Stimulated activated CD4-positive, alpha-beta T cell treated with anti-CD3 and anti-CD28 coated beads, Interleukin-2, amount 100 ng/mL, for 48 hours (primary cell): ENCODE results near the gene STAC.
"Not testable (repeated sequence)": the region's sequence is repeated elsewhere in the genome, so short reads cannot be mapped to it uniquely, and the experiment has no call there.

ENCODE experiments used
- DNase-seq, 2 donors: peaks; one replicate each; pipeline ENCODE4 v3.0.0-alpha.2; 2020

STAC gene

DNA sequence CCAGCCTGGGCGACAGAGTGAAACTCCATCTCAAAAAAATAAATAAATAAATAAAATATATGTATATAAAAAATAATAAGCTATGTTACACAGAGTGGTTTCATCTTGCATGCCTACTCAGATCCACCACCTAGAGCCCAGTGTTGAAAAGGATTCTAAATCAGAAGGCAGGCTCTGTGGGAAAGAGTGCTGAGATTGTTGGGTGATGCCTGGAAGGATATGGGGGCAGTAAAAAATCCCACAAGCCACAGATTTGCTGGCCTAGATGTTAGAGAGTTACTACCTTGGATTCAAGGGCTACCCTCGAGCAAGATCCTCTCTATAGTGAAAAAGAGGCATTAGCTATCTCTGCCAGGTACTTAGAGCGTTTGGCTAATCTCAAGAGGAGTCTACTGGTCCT lies 144.3 kb downstream of the STAC start:
- no peak for DNase-seq

DNA sequence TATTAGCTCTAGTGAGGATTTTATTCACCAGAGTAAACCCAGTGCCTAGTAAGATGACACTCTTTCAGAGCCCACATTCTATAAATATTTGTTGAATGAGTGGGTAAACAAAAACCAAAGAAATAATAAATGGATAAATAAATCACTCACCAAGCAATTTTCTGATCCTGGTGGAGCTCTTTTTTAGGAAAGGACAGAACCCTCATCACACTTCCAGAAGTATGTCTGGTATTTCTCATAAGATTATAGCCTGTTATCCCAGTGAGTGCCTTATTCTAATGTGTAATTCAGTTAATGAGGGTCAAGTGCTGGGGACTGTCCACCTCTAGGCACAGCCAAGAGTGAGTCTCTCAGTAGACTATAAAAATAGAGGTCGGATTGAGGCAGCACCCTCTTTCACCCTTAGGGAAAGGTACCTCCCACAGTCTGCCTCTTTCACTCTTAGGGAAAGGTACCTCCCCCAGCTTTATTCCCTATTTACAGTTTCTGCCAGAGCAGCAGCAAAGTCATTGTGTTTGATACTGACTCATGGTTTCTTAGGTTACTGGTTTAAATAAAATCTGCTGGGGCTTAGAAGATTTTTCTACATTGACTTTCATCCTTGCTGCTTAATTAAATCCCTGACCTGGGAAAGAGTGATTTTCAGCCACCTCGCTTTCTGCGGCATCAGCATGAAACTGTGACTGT lies 145.0 kb downstream of the STAC start:
- no peak for DNase-seq

DNA sequence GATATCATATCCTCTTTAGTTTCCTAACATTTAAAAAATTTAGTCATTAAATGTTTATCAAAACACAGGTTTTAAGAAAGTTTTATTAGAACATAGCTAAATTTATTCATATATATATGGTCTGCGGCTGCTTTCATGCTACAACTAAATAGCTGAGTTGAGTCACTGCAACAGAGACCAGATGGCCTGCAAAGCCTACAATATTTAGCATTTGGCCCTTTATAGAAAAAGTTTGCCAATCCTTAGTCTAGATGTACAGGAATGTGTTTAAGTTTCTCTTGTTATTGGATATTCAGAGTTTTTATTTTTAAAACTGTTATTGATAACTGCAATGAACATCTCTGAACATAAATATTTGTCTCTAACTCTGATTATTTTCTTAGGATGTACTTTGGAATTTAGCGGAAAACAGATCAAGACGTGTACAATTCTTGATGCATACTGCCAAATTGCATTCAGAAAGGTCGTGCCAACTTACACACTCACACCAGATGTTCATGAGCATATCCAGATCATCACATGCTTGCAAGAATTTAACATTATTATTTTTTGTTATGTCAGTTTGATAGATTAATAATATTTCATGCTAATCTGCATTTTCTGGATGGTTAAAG lies 157.9 kb downstream of the STAC start:
- DNase-seq = no peak

DNA sequence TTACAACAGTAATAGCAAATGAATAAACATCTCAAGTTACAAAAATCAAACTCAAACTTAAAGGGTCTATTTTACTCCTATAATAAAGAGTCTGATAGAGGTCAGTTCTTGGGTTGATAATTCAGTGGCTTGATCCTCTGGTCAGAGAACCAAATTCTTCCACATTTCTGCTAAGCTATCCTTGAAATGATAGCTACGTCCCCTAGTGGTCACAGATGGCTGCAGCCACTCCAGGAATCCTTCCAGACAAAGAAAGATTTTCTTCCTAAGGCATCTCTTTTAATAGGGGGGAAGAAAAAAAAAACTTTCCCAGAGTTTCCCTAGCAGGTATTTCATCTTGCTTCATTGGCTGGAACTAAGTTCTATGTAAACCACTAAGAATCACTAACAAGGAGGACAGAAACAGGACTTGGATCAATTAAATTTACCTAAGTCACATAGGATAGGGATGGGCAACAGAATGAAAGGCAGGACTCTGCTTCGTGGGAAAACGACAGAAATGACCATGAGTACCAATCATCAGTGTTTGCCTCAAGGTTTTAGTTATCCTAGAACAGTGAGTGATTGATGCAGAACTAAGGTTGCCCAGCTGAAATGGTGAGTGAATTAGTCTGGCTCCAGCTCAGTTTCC lies 160.7 kb downstream of the STAC start:
- DNase-seq = no peak

DNA sequence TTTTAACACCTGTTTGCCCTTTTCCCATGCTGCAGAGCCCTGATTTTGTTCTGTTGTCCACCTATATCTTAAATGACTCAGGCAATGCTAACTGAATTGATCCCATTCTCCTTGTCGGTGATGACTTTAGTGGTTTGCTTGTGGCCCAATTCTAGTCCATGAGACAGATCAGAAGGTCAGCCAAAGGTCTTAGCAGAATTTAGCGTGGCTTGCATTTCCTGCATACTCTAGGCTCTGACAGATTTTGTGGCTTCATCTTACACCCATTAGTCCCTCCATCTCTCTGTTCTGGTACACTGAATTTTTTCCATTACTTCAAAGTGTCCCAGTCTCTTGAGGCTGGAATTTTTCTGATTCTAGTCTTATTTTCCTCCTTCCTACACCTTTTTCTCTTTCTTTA lies 161.9 kb downstream of the STAC start:
- DNase-seq = no peak

DNA sequence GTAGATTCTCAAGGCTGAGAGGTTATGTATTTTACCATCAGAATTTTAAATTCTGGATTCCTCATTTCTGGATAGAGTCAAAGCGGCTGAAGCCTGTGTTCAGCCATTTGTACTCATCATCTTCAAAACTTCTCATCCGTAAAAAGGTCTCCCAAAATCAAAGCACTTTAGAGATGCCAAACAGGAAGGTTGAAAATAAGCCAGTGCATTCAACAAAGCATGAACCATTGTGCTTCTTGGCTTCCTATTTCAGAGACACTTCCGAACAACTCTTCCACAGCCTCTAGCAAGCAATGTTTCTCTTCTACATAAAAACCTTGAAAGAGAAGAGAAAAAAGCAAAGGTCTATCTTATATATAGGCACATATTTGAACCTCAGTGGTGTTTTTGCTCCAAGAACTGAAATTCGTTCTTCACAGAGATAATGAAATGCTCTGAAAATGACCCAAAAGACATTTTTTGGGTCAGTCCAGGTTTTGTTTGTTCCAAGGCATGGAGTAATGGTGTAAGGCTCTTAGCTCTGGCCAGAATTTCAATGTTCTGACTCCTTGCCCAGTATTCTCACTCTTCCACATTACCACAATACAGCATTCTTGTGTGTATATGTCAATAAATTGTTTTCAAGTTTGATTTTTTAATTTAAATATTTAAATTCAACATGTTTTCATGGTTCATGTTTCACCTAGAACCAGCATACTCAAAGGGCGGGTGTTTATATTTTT lies 163.1 kb downstream of the STAC start:
- no peak for DNase-seq

DNA sequence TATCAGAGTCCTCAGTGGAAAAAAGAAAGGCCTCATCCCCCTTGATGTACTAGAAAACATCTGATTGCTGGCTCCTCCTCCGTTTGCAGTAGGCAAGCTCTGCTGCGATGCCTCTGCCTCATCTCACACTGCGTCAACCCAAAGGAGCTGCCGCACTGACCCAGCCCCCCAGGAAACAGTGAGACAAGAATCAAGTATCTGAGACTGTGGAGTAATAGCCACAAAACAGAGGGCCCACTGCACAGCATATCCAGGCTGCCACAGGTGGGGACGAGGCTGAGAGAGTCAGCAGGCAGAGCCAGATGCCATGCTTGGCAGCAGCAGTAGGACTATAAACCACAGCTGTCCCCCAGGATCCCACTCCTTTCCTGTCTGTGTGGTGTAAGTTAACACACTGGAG lies 165.9 kb downstream of the STAC start:
- no peak for DNase-seq

DNA sequence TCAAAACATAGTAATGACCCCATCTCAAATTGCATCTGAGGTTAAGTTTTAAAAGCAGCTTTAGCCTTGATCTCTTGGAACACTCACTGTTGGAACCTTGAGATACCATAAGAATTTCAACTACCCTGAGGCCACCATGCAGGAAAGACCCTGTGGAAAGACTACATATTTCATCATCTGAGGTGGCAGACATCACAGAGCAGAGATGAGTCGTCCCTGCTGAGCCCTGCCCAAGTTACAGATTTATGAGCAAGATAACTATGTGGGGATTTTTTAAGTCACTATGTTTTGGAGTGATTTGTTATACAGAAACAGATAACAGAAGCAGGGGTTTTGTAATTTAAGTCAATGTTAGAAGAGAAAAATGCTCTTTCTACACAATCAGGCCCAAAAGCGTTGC lies 168.4 kb downstream of the STAC start:
- no peak for DNase-seq

DNA sequence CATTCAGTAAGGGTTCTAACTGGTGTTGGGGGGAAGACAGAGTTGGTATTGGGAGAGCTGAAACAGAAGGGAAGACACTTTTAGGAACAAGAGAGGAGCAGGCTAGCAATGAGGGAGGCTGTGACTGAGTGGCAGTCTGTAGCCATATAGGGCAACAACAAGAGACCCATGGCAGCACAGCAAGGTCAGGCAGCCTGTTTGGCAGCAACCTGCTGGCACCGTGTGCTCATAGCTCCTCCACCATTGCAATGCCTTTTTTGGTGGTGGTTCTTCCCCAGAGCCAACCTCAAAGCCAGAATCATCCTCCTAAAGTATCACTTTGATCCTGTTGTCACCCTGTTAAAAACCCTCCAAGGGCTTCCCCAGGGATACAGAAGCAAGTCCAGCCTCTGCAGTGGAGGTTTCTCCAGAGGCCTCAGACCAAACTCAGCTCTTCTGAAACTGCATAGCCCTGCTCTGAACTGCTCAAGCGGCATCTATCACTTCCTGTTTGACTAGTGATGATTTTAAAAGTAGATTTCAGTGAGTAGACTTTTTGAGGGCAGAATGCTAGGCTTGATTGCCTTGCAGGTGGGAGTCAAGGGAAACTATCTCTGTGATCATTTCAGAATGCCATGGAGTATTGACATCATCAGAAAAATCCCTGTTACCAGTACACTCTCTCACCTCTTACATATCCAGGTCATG lies 176.9 kb downstream of the STAC start:
- no peak for DNase-seq

DNA sequence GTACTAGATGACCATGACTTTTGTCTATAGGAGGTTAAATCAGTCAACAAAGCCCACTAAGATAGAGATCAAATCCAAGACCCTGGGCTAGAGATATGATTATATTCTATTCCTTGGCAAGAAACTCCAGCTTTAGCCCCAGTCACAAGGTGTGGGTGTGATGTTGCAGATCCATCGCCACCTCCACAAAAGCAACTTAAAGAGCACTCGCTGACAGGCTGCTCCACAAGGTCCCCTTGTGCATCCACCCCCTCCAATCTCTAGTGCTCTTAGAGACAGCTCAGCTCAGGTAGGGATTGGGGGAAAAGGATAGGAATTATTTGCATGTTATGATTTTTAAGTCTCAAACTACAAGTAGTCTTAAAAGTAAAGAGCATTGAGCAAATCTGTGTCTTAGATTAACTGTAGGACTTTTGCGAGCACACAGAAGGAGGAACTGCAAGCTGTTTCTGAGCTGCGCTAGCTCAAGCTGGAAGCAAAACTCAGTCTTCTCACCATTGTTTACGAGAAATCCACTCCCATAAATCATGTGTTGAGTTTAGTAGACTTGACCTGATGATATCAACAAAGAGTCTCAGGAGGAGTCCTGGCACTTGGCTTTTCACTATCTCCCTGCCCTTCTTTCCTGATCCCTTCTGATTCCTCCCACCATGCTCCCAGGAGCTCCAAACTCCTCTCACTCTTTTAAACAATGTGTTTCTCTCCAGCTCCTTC lies 177.6 kb downstream of the STAC start:
- no peak for DNase-seq

DNA sequence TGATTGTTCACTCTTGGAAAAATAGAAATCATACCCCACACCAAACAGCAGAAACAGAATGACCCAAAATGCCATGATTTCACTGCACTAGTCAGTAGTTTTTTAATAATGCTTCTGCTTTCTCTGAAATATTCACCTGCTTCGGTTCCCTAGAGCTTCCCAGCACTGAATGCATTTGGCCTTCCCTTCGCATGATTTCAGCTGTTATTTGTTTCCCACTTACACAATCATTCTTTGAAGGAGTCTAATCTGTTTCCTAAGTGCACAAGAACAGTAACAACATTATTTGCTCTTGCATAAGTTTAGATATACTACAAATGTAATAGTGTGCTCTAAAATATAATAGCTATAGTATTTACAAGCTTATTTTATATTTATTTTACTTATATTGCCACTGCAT lies 178.7 kb downstream of the STAC start:
- DNase-seq = no peak

DNA sequence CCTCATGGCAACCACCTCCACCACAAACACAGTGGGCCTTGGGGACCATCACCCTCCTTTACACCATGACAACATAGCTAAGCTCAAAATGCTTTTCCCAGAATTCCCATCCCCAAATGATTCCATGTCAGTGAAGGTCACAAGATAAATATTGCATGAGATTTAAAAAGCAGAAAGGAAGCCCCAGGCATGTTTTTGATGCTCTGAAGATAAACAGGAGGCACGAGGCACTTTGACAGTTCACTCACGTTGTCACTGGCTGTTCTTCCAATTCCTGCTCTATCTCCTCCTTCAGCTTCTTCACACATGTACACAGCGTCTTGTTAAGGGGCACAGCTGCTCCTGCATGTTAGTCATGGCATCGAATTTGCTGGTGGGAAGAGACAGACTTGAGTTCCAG lies 180.4 kb downstream of the STAC start:
- DNase-seq = no peak

DNA sequence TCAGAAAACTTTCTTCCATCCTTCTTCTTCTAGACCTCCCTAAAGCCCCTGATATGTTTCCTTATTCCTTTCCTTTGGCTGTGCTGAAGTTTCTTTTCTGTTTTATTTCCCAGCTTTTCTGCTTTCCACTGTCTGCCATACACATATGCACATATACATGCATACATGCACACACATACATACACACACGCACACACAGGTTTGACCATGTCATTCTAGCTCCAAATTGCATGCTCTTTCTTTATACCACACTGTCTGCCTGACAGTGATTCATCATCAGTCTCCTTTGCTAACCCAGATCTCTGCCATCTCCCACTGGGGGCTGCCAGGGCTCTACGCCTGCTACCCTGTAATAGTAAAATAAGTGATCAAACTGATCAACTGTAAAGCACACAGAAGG lies 181.3 kb downstream of the STAC start:
- DNase-seq = no peak

DNA sequence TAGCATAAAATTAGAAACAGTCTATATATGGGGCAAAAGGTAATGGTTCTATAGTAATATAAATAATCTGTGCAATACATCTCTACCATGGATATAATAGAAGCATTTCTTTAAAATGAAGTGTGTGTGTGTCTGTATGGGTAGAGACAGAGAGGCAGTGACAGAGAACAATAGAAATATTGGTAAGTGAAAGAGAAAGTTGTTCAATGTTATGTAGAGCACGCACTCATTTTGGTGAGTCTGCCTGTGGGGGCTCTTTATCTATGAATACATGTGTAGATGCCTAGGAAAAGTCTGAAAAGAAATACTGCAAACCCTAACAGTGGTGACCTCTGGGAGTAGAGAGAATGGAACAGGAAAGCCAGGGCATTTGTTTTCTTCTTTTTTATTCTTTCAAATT lies 182.6 kb downstream of the STAC start:
- DNase-seq = no peak

DNA sequence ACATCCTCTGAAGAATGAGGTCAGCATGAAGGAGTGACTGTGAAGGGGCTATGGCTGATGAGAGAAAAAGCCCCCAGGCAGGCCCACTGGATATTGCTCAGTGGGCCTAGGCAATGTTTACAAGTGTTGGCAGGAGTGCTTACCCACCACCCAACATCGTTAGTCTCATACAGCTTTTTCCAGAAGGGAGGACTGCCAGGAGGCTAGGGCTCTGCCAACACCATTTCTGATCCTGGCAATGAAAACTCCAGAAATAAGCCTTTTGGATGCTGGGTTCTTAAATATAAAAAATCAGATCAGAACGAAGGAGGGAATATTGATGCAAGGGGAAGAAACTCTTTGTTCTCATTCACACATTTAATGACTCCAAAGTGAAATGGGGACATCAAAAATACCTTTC lies 194.9 kb downstream of the STAC start:
- DNase-seq = no peak

DNA sequence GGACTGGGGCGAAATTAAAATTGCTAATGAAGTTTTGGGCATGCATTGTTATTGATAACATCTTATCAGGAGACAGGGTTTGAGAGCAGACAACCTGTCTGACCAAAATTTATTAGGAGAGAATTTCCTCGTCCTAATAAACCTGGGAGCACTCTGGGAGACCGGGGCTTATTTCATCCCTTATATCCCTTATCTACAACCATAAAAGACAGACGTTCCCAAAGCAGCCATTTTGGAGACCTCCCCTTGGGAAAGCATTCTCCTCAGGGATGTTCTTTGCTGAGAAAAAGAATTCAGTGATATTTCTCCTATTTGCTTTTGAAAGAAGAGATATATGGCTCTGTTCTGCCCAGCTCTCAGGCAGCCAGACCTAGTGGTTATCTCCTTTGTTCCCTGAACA lies 198.1 kb downstream of the STAC start:
- DNase-seq = not testable (repeated sequence)

DNA sequence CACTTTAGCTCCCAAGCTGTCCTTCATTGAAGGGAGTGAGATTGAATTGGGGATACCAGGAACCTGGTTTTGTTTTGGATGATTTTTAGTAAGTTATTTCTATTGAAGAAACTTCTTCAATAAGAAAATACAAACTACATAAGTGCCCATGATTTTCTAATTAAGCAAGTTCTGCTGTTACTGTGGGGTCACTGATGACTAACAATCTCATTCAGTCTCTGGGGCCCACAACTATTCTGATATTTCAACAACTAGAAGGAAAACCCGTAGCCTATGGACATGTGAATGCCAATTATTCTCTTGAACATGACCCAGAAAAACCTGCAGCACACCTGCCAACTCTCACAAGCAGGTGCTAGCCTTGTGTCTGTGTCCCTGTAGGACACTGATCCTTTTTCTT lies 199.4 kb downstream of the STAC start:
- no peak for DNase-seq

DNA sequence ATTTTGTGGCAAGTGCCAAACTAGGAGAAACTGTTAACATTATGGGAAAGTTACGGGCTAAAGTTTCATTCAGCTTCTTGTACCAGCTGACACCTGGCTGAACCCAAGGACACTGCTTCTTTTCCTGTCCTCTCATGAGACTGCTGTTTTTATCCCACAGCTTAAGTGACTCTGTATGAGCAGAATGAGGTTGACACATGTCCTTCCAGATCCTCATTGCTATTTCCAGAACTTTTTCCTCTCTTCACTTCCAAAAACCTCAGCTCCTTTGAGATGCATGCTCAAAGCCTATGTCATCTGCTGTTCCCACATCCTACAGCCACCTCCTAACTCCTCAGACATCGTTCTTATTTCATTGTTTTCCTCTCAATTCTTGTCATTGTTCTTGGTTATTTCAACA lies 200.4 kb downstream of the STAC start:
- no peak for DNase-seq

DNA sequence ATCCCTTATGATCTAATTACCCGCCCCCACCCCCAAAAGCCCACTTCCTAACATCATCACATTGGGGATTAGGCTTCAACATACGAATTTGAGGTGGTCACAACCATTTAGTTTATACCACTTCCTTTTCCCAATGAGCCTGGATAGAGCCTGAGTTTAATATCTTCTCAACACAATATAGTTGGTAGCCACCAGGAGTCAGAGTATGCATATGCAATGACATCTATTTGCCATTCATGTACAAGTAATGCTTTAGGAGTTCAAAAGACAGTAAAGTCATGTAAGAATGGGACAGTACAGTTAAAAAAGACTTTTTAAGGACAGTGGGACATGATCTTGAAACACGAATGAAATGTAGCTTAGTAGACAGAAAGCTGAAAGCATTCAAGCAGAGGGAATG lies 211.7 kb downstream of the STAC start:
- no peak for DNase-seq

DNA sequence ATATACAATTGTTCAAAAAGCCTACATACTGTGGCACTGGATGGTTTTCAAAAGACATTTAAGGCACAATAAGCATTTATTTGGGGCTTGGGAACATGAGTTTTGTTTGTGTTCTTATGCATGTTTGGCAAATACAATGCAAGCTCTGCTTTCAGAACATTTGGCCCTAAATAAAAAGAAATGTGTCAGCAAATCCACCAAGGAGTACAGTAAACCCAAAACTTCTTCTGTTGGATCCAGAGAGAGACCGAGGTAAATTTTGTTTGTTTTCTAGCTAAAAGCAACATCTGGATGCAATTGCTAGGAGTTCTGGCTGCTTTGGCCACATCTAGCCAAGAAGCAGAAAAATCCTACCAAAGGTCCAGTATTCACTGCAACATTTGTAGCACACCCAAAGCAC lies 215.2 kb downstream of the STAC start:
- no peak for DNase-seq

DNA sequence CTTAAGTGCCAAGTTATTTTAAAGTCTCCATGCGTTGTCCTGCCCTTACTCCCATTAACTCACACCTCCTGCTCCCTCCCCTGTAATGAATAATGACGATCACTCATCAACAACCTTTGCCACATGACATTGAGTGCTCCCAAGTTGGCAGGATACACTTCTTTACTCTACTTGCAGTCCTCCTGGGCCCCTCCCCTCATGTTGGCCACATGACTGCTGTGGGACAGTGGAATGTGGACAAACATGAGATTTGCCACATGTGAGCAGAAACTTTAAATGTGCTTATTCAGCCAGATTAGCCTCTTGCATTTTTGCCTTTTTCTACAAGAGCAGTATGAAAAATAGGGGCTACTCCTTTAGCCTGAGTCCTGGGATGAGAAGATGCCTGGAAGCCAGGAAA lies 216.1 kb downstream of the STAC start:
- DNase-seq = no peak

DNA sequence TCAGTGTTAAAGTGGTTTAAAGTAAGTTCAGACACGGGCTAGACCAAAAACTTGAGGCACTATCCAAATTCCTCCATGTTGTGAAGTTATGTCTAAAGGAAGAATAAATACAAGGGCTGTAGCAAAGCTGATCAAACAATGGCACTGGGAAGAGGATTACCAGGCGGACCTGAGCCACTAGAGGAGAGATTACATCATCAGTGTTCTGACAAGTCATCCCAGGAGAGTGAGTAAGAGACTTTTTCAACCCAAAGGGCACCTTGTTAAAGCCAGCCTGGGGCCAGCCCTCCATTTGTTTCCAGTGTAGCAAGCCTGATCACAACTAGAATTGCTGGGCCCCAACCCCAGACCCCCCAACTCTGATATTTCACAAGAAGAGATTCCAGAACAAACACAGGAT lies 217.1 kb downstream of the STAC start:
- DNase-seq = no peak
